GM12872 (cell line): ENCODE results near the gene DGKD.

ENCODE experiments used
- CTCF ChIP-seq: IDR thresholded peaks from 3 replicates; pipeline ENCODE4 v1.5.1; 2011; ENCODE audit warnings: low read depth, mild to moderate bottlenecking, low read length, moderate library complexity; ENCODE audit not compliant: insufficient read depth

Gene DGKD

GRCh38 chr2:233375490-233376314 lies 21.4 kb downstream of the DGKD start:
- no peak for TF ChIP-seq CTCF

GRCh38 chr2:233379034-233379433 lies 24.7 kb downstream of the DGKD start:
- TF ChIP-seq CTCF = no peak

GRCh38 chr2:233379441-233379840 lies 25.1 kb downstream of the DGKD start:
- no peak for TF ChIP-seq CTCF

- TF ChIP-seq CTCF = no peak
Measured at GRCh38 chr2:233380132-233380895, 26.0 kb downstream of the DGKD start.

GRCh38 chr2:233380995-233381637 lies 26.8 kb downstream of the DGKD start:
- 0 out of 3 replicates have a peak, but pooled peaks have one; percentile 17 for TF ChIP-seq CTCF

- TF ChIP-seq CTCF = no peak
Measured at GRCh38 chr2:233381638-233381995, 27.3 kb downstream of the DGKD start.

GRCh38 chr2:233384015-233384414 lies 29.7 kb downstream of the DGKD start:
- TF ChIP-seq CTCF = peak; percentile 56
